C4-2B (cell line): Measurements from ENCODE around the gene PTPN1.

Experiments used
- ZFX ChIP-seq: fragments of 450-650 bp; IDR thresholded peaks from 2 replicates; pipeline ENCODE4 v1.6.1; 2017
- TF ChIP-seq, protein P1 (sequence below): fragments of 450-650 bp; conservative IDR thresholded peaks from 2 replicates; pipeline ENCODE4 v1.5.1; 2017; ENCODE audit warnings: mild to moderate bottlenecking

DNA sequence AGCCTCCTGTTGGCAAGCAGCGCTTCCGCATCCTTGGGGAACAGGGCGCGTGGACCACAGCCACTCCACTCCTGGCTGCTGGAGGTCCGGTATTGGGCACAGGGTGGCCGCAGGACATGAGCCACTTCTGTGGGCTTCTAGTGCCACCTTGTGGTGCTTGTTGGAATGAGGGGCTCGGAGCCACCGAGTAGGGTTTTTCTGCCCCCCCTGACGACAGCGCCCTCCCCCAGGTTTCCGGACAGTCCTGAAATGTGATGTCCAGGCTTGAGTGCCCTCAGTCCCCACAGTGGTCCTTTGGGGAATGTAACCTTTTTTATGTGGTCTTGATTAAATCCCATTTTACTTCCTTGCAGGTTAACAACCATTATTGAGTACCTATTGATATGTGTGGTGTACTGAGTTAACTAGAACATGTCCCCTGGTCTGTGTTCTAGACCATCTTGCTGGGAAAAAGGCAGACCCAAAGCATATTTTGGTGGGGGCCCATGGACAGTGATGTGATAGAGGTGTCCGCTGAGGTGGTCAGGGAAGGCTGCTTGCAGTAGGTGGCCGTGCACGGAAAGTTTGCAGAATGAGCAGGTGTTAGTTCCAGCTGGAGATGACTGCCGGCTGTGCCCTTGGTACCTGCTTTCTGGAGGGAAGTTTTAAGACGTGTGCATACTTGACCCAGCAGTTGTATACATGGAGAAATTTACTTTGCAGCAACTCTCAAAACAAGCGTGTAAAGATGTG is 70.0 kb downstream of the PTPN1 start:
- TF ChIP-seq, protein P1, sequence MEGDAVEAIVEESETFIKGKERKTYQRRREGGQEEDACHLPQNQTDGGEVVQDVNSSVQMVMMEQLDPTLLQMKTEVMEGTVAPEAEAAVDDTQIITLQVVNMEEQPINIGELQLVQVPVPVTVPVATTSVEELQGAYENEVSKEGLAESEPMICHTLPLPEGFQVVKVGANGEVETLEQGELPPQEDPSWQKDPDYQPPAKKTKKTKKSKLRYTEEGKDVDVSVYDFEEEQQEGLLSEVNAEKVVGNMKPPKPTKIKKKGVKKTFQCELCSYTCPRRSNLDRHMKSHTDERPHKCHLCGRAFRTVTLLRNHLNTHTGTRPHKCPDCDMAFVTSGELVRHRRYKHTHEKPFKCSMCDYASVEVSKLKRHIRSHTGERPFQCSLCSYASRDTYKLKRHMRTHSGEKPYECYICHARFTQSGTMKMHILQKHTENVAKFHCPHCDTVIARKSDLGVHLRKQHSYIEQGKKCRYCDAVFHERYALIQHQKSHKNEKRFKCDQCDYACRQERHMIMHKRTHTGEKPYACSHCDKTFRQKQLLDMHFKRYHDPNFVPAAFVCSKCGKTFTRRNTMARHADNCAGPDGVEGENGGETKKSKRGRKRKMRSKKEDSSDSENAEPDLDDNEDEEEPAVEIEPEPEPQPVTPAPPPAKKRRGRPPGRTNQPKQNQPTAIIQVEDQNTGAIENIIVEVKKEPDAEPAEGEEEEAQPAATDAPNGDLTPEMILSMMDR = peak; percentile 90
- no peak for TF ChIP-seq ZFX
